Activated CD8-positive, alpha-beta memory T cell treated with anti-CD3 and anti-CD28 coated beads for 48 hours (primary cell): ENCODE results near the gene AP1S3.
"Not testable (repeated sequence)": the region's sequence is repeated elsewhere in the genome, so short reads cannot be mapped to it uniquely, and the experiment has no call there.

Experiments used
- DNase-seq, 3 experiments: peaks; one replicate each; pipeline ENCODE4 v3.0.0-alpha.2; 2020; ENCODE audit warnings: low read depth in 2 of 3, low spot score in 2 of 3

The AP1S3 gene

GRCh38 chr2:223761746-223762145, 75.6 kb downstream of the AP1S3 start:
- not testable (repeated sequence) for DNase-seq

DNA sequence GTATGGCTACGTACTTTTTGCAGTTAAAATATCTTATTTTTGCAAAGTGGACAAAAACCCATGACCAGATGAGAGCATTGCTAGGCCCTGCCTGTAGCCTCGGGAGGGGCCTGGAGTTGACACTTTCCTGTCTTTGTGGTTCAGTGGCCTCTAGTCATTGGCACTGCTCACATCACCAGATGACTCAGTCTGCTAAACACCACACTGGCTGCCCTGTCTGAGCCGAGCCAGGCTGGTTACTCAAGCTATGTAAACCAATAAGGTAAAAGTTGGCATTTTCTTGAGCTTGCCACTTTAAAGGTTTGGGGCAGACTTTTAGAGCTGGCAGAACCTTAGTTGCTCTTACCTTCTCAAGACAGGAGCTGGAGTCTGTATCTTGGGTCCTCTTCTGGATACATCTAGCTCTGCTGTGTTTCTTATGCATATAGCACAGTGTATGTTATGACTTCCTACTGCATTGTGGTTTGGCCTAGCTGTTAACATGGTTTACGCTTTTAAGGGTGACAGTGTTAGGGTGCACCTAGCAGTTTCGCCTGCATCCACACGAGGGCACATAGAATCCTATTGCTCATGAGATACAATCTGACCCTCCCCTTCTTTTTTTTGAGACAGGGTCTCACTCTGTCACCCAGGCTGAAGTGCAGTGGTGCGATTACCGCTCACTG, 76.4 kb downstream of the AP1S3 start:
- peak in 1 of 3 experiments; percentile 27 for DNase-seq

GRCh38 chr2:223759569-223760430, 77.6 kb downstream of the AP1S3 start:
- DNase-seq: no peak

GRCh38 chr2:223758131-223758840, 79.1 kb downstream of the AP1S3 start:
- no peak for DNase-seq

DNA sequence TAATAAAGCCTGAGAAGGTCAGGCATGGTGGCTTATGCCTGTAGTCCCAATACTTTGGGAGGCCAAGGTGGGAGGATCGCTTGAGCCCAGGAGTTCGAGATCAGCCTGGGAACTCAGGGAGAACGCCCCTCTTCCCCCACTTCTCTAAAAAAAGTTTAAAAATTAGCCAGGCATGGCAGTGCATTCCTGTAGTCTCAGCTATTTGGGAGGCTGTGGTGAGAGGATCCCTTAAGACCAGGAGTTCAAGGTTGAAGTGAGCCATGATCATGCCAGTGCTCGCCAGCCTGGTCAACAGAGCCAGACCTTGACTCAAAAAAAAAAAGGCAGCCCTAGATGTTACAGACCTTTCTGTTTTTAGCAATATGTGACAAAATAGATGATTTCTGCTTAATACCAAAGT, 83.4 kb downstream of the AP1S3 start:
- no peak for DNase-seq

DNA sequence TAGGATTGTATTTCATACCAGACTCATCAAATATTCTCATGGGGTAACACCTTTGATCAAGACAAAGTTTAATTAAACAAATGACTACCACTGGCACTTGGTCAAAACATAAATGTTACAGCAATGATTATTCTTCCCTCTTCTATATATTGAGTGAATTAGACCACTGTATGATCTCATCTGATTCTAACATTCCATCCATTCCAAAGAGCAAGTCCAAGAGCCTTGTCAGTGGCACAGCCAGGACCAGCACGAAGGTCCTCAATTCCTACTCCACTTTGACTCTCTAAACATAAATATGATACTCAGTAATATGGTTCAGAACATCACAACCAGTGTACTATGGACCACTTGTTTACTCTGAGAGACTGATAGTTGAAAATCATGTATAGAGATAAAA, 86.4 kb downstream of the AP1S3 start:
- no peak for DNase-seq

DNA sequence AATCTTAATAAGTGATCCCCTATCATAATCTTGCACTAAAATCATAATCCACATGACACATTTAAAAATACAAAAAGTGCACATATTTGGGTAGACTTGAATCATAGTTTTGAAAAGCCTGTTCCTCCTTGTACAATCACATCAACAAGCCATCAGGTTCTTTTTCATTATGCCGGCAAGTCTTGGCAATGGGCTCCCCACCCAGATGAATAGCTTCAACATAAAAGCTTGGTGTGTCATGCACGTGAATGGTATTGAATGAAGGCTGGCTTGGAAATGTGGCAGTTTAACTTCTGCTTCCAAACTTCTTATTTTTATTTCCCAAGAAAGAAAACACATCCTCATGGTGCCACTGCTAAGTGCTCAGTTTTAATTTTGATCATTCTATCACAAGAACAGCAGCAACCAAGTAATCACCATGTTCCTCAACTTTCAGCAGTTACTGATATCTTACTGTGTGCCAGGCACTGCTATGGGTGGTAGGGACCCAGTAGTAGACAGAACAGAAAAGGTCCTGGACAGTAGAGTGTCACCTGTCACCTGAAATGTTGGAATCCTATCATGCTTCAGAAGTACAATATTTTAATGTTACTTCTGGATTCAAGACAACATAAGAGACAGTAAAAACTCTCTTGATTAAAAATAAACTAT, 89.9 kb downstream of the AP1S3 start:
- DNase-seq: no peak

DNA sequence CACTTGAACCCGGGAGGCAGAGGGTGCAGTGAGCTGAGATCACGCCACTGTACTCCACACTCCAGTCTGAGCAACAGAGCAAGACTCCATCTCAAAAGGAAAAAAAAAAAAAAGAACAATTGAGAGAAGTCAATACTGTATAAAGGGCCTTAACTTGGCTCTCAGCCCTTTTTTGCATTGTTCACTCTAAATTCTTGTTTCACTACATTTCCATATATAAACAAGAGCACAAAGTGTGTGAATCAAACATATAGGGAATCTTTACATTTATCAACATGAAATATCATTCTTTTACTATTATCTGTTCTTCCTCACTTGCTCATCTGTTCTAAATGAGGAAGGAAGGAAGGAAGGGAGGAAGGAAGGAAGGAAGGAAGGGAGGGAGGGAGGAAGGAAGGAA, 90.8 kb downstream of the AP1S3 start:
- DNase-seq: no peak

DNA sequence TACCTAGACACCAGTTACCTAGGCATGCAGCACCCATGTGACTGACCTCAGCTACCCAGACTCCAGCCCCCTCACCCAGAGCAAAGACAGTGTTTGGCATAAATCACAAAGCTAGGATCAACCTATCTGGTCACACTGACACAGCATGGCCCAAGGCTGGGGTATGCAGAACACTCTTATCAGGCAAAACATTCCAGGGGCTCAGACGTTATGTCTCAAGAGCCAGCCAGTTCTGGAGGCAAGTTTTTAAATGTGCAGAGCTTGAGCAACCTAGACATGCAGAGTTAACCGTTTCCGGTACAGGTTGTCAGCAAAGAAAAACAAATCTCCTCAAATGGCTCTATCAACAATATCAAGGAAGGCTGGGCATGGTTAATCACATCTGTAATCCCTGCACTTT, 92.8 kb downstream of the AP1S3 start:
- no peak for DNase-seq

DNA sequence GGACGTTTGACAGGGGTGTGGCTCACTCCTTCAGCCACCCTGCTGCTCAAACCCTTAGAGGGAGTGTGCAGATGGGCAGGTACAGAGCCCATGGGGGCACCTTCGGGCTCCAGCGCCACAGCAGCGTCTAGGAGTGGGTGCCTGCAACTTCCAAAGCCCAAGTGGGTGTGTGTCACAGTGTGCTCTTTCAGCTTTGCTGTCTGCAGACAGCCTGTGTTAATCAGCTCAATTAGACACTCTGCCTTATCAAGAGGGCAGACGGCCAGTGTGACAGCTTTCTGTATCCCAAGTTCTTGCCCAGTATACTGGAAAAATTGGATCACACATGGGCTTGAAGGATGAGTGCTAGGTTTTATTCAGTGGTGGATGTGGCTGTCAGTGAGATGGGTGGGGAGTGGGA, 96.7 kb downstream of the AP1S3 start:
- DNase-seq: no peak

DNA sequence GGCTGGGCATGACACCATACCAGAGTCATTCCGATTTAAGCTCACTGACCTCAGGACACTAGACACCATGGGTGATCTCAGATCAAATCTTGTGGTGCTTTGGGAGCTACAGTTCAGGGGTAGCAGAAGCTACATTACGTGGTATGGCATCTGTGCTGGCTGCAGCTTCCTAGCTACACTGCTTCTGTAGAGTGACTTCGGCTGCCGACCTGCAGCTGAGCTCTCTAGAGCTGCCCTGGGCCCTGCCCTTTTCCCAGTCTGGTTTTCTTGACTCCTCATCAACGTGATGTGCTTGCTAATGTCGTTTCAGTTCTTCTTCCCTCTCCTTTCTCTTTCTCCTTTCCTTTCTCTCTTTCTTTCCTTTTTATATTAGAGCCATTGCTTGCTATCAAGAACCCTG, 100.2 kb downstream of the AP1S3 start:
- no peak for DNase-seq

DNA sequence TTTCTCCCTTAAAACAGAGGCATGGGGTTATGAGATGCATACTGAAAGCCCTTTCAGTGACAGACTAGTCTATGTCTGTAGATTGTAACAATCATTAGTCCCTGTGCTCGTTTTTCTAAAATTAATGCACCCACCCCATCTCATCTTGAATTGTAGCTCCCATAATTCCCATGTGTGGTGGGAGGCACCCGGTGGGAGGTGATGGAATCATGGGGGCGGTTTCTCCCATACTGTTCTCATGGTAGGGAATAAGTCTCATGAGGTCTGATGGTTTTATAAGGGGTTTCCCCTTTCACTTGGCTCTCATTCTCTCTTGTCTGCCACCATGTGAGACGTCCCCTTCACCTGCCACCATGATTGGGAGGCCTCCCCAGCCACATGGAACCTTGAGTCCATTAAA, 100.9 kb downstream of the AP1S3 start:
- DNase-seq: no peak

- no peak for DNase-seq
Observed at GRCh38 chr2:223735659-223736244, 101.6 kb downstream of the AP1S3 start.

DNA sequence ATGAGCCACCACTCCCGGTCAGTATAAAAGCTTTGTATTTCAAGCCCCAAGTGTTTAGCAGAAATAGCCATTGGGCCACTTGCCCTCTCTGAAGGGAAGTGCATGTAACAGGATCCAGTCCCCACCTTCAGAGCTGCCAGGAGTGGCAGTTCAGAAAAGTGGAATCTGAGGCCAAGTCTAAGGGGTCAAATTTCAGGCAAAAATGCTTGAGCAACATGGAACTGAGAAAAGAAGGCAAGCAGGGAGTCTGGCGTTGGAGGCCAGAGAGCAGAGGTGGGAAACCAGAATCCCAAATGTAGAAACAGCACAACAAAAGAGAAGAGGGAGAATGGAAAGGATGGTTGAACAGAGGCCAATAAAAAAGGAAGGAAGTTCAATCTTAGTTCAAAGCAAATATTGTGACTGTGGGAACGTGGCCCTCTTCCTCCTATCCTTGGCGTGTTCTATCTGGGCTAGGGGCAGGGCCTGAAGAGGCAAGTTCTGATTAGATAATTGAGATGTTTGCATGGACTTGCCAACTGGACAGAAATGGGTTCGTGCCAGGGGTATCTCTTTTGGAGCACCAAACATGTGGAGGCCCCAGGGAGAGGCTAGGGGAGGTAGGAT, 102.2 kb downstream of the AP1S3 start:
- DNase-seq: no peak

DNA sequence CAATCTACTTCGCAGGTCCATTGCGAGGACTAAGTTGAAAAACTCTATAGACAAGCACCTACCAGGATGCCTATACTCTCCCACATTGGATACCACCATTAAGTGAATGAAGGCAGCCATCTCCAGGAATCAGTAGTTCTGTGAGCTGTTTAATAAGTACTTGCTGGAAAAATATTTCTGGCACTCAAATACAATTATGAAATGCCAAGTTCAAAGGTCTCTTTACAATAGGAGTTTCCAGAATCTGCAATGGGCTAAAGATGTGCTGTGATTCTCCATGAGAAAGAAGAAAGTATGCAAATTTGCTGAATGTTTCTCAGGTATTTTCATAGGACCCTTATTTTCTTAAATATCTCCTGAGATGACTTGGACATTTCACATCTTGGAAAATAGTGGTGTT, 103.0 kb downstream of the AP1S3 start:
- no peak for DNase-seq

GRCh38 chr2:223732346-223732745, 105.0 kb downstream of the AP1S3 start:
- DNase-seq: no peak

DNA sequence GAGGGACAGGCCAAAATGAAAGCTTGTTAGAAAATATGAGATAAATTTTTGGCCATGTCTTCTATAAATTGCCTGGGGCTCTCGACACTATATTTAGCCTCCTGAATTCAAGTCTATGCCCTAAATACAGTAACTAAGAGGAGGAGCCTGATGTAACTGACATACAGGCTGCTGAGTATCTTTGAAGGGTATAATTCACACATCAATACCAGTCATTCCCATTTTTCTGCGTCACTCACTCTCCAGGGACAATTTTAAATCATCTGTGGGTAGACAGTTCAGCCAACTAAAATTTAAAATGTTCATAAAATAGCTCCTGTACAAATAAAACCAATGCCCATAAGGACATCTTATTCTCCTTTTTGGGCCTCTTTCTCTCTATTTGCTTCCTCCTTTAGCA, 105.9 kb downstream of the AP1S3 start:
- no peak for DNase-seq

DNA sequence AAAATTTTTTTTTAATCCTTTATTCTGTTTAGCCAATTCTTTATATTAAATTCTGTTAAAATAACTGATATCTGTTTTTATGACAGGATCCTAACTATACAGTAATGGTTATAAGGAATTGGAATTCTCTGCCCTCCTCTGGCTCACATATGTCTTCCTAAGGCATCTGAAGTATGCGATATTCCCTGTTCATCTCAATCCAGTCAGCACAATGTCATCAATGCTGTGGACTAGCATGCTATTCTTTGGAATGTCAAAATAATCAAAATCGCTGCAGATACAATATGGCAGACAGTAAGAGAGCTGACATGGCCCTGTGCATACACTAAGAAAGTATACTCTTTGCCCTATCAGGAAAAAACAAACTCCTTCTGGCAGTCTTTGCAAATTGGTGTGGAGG, 107.6 kb downstream of the AP1S3 start:
- no peak for DNase-seq

DNA sequence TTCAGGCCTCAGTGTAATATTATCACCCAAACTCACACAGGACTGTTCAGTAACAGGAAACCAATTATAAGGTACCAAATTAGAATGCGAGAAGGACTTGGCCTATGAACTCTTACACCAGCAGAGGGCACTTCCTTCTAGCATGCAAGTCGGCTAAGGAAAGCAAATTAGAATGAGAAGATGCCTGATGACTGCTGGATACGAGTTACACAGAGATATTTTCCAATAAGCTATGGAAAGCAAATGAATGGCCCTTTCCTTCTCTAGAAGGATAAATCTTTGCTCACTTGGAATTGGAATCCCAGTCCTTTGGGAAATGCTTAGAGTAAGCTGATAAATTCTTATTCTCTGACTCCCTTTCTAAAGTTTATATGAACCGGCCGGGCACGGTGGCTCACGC, 109.8 kb downstream of the AP1S3 start:
- no peak for DNase-seq
